Neural cell (in vitro differentiated cells): ENCODE measurements around the gene CLIC4. TPM values are rescaled to one million over a fixed set of nuclear protein-coding genes. Genes with fewer than 3 reads are reported as not detected.
"Not testable (repeated sequence)": the region's sequence is repeated elsewhere in the genome, so short reads cannot be mapped to it uniquely, and the experiment has no call there.

Source experiments
- H2AFZ ChIP-seq: fragments of 200-600, 300-800 bp; sonication (generic), shearing (Covaris generic); 2 replicates; pipeline ENCODE4 v1.6.0; 2014; ENCODE audit warnings: low read depth, mild to moderate bottlenecking, antibody characterized with exemption, low read length, moderate library complexity
- H3F3A ChIP-seq: fragments of 200-600 bp; shearing (Covaris generic); 2 replicates; pipeline ENCODE4 v1.6.1; 2016; ENCODE audit warnings: mild to moderate bottlenecking, moderate library complexity, mixed read lengths, antibody characterized with exemption, low read length; ENCODE audit not compliant: insufficient read depth, poor library complexity, severe bottlenecking
- H3K27ac ChIP-seq: fragments of 200-600, 300-800 bp; sonication (generic), shearing (Covaris generic); 2 replicates; pipeline ENCODE4 v1.5.1; 2014; ENCODE audit warnings: mild to moderate bottlenecking, low read length, moderate library complexity
- H3K27me3 ChIP-seq: fragments of 300-800, 200-600 bp; sonication (generic), shearing (Covaris generic); 2 replicates; pipeline ENCODE4 v1.6.0; 2014; ENCODE audit warnings: mild to moderate bottlenecking, low read depth, low read length, moderate library complexity; ENCODE audit not compliant: insufficient read depth
- H3K36me3 ChIP-seq: fragments of 300-800, 200-600 bp; sonication (generic), shearing (Covaris generic); 2 replicates; pipeline ENCODE4 v1.5.1; 2014; ENCODE audit warnings: mild to moderate bottlenecking, antibody characterized with exemption, low read length, moderate library complexity; ENCODE audit not compliant: insufficient read depth
- H3K4me2 ChIP-seq: fragments of 300-800, 200-600 bp; sonication (generic), shearing (Covaris generic); 2 replicates; pipeline ENCODE4 v1.6.0; 2014; ENCODE audit warnings: mild to moderate bottlenecking, low read length
- H3K4me3 ChIP-seq: fragments of 300-800, 200-600 bp; sonication (generic), shearing (Covaris generic); 2 replicates; pipeline ENCODE4 v1.5.1; 2014; ENCODE audit warnings: mild to moderate bottlenecking, low read length, moderate library complexity
- H3K79me2 ChIP-seq: fragments of 200-600 bp; shearing (Covaris generic); replicated peaks from 2 replicates; pipeline ENCODE4 v1.6.0; 2014; ENCODE audit warnings: mild to moderate bottlenecking, low read length, moderate library complexity; ENCODE audit not compliant: insufficient read depth
- H3K9ac ChIP-seq: fragments of 300-800, 200-600 bp; sonication (generic), shearing (Covaris generic); 2 replicates; pipeline ENCODE4 v1.6.1; 2016; ENCODE audit warnings: mild to moderate bottlenecking, low read length, mixed read lengths
- H3K9me2 ChIP-seq: fragments of 200-600 bp; shearing (Covaris generic); 2 replicates; pipeline ENCODE4 v1.6.1; 2016; ENCODE audit warnings: mild to moderate bottlenecking, low read length, mixed read lengths; ENCODE audit not compliant: insufficient read depth
- H3K9me3 ChIP-seq: fragments of 200-600, 300-800 bp; sonication (generic), shearing (Covaris generic); 2 replicates; pipeline ENCODE4 v1.6.1; 2016; ENCODE audit warnings: mild to moderate bottlenecking, mixed run types, low read length, moderate library complexity, mixed read lengths
- H4K20me1 ChIP-seq: fragments of 200-600 bp; shearing (Covaris generic); 2 replicates; pipeline ENCODE4 v1.6.1; 2016; ENCODE audit warnings: mild to moderate bottlenecking, mixed run types; ENCODE audit not compliant: insufficient read depth
- CTCF ChIP-seq: fragments of 450-650 bp; IDR thresholded peaks from 2 replicates; pipeline ENCODE4 v1.5.1; 2014; ENCODE audit warnings: antibody characterized with exemption, mild to moderate bottlenecking, moderate library complexity; ENCODE audit not compliant: poor library complexity, severe bottlenecking
- EP300 ChIP-seq: fragments of 450-650 bp; conservative IDR thresholded peaks from 2 replicates; pipeline ENCODE4 v1.6.1; 2014; ENCODE audit warnings: antibody characterized with exemption, mild to moderate bottlenecking, moderate library complexity; ENCODE audit not compliant: poor library complexity, severe bottlenecking
- EZH2 ChIP-seq: fragments of 200-600, 300-800 bp; shearing (Covaris generic), sonication (generic); IDR thresholded peaks from 2 replicates; pipeline ENCODE4 v1.6.1; 2014; ENCODE audit warnings: antibody characterized with exemption, low read length, borderline replicate concordance, mild to moderate bottlenecking; ENCODE audit not compliant: insufficient read depth, poor library complexity, severe bottlenecking
- MXI1 ChIP-seq: fragments of 450-650 bp; conservative IDR thresholded peaks from 2 replicates; pipeline ENCODE4 v1.6.1; 2014; ENCODE audit warnings: antibody characterized with exemption, mild to moderate bottlenecking; ENCODE audit not compliant: poor library complexity, severe bottlenecking
- POLR2AphosphoS5 ChIP-seq: IDR thresholded peaks from 2 replicates; pipeline ENCODE4 v1.6.1; 2012
- RAD21 ChIP-seq: fragments of 450-650 bp; conservative IDR thresholded peaks from 2 replicates; pipeline ENCODE4 v1.6.1; 2014; ENCODE audit warnings: antibody characterized with exemption, mild to moderate bottlenecking, moderate library complexity
- TAF1 ChIP-seq: IDR thresholded peaks from 2 replicates; pipeline ENCODE4 v1.6.1; 2012; ENCODE audit warnings: low read depth
- polyA plus RNA-seq: library from polyadenylated mRNA; depleted of rRNA; stranded (reverse); fragments of >200 nt; gene quantifications from 2 replicates; pipeline ENCODE4 v1.2.3, GENCODE V29; 2014

CLIC4 gene
- polyA plus RNA-seq, 1 donor from 2014 or later: 133 TPM

- Histone ChIP-seq H3K27ac (no peak overlapping the region), H3K79me2 (peaks cover 16% of the 10 kb centered on the region), H3K36me3 (no peaks in the 10 kb centered on the region), H3K9me3 (no peaks in the 10 kb centered on the region), H3K9ac (no peak overlapping the region), H3F3A (no peaks in the 10 kb centered on the region), H3K4me3 (no peak overlapping the region), H3K4me2 (no peak overlapping the region), H2AFZ (no peak overlapping the region), H3K27me3 (no peaks in the 10 kb centered on the region), H3K9me2 (no peaks in the 10 kb centered on the region), H4K20me1 (no peaks in the 10 kb centered on the region)
- no peak for TF ChIP-seq RAD21
- no peak for TF ChIP-seq POLR2AphosphoS5
- no peak for TF ChIP-seq EP300
Measured at GRCh38 chr1:24805534-24806301, 60.5 kb downstream of the CLIC4 start.

- Histone ChIP-seq H3K36me3 (no peaks in the 10 kb centered on the region), H3K4me2 (no peak overlapping the region), H3K79me2 (peaks cover 20% of the 10 kb centered on the region), H3K9ac (no peak overlapping the region), H3K27ac (no peak overlapping the region), H3K27me3 (no peaks in the 10 kb centered on the region), H2AFZ (no peak overlapping the region), H3K9me3 (no peaks in the 10 kb centered on the region), H3K9me2 (no peaks in the 10 kb centered on the region), H4K20me1 (no peaks in the 10 kb centered on the region), H3F3A (no peaks in the 10 kb centered on the region), H3K4me3 (no peak overlapping the region)
- no peak for TF ChIP-seq MXI1
Measured at GRCh38 chr1:24806588-24806987, 61.3 kb downstream of the CLIC4 start.

- H2AFZ ChIP-seq, H3K4me2 ChIP-seq, H4K20me1 ChIP-seq, H3K79me2 ChIP-seq, H3K4me3 ChIP-seq, H3K27ac ChIP-seq, H3F3A ChIP-seq, H3K9me2 ChIP-seq, H3K9me3 ChIP-seq, H3K27me3 ChIP-seq, H3K9ac ChIP-seq, H3K36me3 ChIP-seq: not testable (repeated sequence)
Measured at GRCh38 chr1:24811494-24811893, 66.2 kb downstream of the CLIC4 start.

GRCh38 chr1:24820221-24820620 is 75.0 kb downstream of the CLIC4 start:
- H2AFZ ChIP-seq, H3K36me3 ChIP-seq, H3K27ac ChIP-seq, H3K9me3 ChIP-seq, H3K9ac ChIP-seq, H3K27me3 ChIP-seq, H3K4me3 ChIP-seq, H4K20me1 ChIP-seq, H3K9me2 ChIP-seq, H3K4me2 ChIP-seq, H3F3A ChIP-seq: not testable (repeated sequence)
- peaks cover 11% of the 10 kb centered on the region for H3K79me2 ChIP-seq

- H3K9me3 ChIP-seq: no peaks in the 10 kb centered on the region
- no peak overlapping the region for H3K27ac ChIP-seq
- no peaks in the 10 kb centered on the region for H4K20me1 ChIP-seq
- H3K36me3 ChIP-seq: no peaks in the 10 kb centered on the region
- no peaks in the 10 kb centered on the region for H3K27me3 ChIP-seq
- TF ChIP-seq POLR2AphosphoS5 (no peak), MXI1 (no peak), EZH2 (no peak), CTCF (no peak), TAF1 (no peak), EP300 (no peak)
- no peak overlapping the region for H3K4me3 ChIP-seq
- no peak overlapping the region for H3K4me2 ChIP-seq
- H3K9ac ChIP-seq: no peak overlapping the region
- no peaks in the 10 kb centered on the region for H3F3A ChIP-seq
- H2AFZ ChIP-seq: no peak overlapping the region
- no peaks in the 10 kb centered on the region for H3K9me2 ChIP-seq
- H3K79me2 ChIP-seq: peaks cover 16% of the 10 kb centered on the region
Measured at GRCh38 chr1:24822887-24823286, 77.6 kb downstream of the CLIC4 start.

GRCh38 chr1:24823486-24823885 is 78.2 kb downstream of the CLIC4 start:
- not testable (repeated sequence) for H3F3A ChIP-seq, H2AFZ ChIP-seq, H3K4me3 ChIP-seq, H3K9me3 ChIP-seq, H4K20me1 ChIP-seq, H3K9ac ChIP-seq, H3K4me2 ChIP-seq, H3K36me3 ChIP-seq, H3K27me3 ChIP-seq, H3K27ac ChIP-seq, H3K9me2 ChIP-seq
- peaks cover 16% of the 10 kb centered on the region for H3K79me2 ChIP-seq
